ENCODE data around the gene BAG3.
A peak's percentile ranks its signal among the peaks of the same experiment; 100 is the strongest.
"Not testable (repeated sequence)": the region's sequence is repeated elsewhere in the genome, so short reads cannot be mapped to it uniquely, and the experiment has no call there.

Gene BAG3

GRCh38 chr10:119640875-119641526 is 10.2 kb upstream of the BAG3 start:
- DNase-seq (ENCODE audit: low spot score): no peak

DNA sequence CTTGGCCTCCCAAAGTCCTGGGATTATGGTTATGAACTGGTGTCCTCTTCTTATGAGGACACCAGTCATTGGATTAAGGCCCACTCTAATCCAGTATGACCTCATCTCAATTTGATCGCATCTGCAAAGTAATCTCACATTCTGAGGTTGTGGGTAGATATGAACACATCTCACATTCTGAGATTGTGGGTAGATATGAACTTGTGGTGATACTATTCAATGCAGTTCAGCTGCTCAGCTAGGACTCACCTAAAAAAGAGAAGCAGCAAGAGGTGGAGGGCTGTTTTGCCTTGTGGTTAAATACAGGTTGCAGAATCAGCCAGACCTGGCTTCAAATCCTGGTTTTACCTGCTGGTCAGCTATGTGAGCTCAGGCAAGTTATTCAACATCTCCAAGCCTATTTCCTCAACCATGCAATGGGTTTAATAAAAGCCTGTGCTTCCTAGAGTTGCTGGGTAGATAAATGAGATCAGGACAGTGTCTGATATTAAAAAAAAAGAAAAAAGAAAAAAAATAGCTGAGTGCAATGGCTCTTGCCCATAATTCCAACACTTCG is 8.5 kb upstream of the BAG3 start:
- DNase-seq (ENCODE audit: low spot score): no peak

- peak; percentile 13 for DNase-seq (ENCODE audit: low spot score)
These were observed 7.6 kb upstream of the BAG3 start for GRCh38 chr10:119643306-119644204.

- peak; percentile 7 for DNase-seq (ENCODE audit: low spot score)
These were observed 6.9 kb upstream of the BAG3 start for GRCh38 chr10:119644205-119644814.

- no peak for DNase-seq (ENCODE audit: low spot score)
These were observed 6.2 kb upstream of the BAG3 start for GRCh38 chr10:119644994-119645393.

DNA sequence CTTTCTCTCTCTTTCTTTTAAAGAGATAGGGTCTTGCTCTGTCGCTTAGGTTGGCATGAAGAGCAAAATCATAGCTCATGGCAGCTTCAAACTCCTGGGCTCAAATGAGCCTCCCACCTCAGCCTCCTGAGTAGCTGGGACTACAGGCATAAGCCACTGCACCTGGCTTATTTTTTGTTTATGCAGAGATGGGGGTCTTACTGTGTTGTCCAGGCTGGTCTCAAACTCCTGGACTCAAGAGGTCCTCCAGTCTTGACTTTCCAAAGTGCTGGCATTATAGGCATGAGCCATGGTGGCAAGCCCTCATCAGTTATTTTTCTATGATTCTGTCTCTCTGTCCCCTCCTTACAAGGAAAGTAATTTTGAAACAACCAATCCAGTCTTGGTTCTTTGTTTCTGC is 1.1 kb upstream of the BAG3 start:
- DNase-seq (ENCODE audit: low spot score): no peak

- DNase-seq (ENCODE audit: low spot score): peak; percentile 10
These were observed 557 bp downstream of the BAG3 start for GRCh38 chr10:119651514-119652360.

- peak; percentile 61 for DNase-seq (ENCODE audit: low spot score)
These were observed 1.2 kb downstream of the BAG3 start for GRCh38 chr10:119652361-119652730.

- DNase-seq (ENCODE audit: low spot score): no peak
These were observed 2.0 kb downstream of the BAG3 start for GRCh38 chr10:119653209-119653608.

DNA sequence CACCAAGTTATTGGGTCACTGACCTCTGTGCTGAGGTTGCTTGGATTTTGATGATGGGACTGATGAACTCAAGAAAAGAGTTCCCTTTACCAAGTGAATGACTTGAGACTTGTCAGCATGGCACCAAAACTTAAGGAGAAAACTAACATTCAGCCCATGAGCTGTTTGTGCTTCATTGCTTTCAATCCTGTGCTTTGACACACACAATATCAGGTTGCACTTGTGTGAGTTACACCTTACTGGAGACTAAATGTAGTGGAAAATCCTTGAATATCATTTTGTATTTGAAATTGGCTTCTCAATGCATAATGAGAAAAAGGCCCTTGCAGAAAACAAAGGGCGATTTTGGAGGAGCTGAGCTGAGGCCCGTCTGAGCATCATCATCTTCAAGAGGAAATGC is 2.7 kb downstream of the BAG3 start:
- DNase-seq (ENCODE audit: low spot score): no peak

DNA sequence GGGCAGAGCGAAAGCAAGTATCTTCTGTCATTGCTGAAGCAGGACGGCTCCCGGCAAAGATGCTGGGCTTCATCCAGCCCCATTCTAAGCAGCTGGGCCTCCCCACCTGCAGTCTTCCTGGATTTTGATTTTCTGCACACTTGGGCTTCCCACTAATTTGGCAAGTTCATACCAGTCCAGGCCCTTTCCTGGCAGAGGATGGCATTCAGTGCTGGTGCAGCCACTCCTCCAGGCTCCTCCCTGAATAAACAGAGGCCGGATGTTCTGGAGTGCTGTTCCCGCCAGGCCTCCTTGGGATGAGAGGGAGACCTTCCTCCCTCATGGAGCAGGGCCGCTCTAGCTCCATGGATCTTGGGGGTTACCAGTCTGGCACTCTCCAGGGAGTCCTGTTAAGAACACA is 3.4 kb downstream of the BAG3 start:
- no peak for DNase-seq (ENCODE audit: low spot score)

- peak; percentile 62 for DNase-seq (ENCODE audit: low spot score)
These were observed 4.4 kb downstream of the BAG3 start for GRCh38 chr10:119655566-119656001.

DNA sequence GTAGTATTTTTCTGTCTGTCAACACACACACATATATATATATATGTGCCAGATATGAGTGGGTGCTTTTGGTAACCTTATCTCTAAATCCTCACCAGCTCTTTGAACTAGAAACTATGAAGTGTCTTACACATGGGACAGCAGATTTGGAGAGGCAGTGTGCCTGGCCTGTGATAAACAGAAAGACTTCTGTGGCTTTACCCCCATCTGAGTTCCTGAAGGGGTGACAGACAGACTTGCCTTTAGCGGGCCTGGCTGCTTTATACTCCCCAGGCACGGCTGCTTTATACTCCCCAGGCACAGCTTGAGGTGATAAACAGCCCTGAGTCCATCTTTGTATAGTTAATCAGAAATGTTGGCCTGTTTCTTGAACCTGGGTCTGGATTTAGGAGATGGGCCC is 5.6 kb downstream of the BAG3 start:
- no peak for DNase-seq (ENCODE audit: low spot score)

DNA sequence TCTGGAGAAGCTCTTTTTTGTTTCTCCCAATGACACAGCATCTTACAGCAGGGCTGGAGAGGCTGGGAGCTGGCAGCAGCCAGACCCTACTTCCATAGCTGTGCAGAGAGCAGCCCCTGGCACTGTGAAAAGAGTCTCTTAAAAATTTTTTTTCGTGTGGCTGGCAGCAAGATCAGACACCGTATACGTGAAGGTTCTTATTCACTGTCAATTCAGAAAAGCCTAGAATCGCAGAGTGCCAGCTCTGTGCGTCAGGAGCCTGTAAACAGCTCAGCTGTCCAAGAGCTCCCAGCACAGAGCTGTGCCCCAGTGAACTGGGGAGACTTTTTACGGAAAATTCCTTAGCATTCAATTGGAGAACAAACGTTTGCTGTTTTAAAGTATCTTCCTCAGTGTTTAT is 6.5 kb downstream of the BAG3 start:
- DNase-seq (ENCODE audit: low spot score): no peak

DNA sequence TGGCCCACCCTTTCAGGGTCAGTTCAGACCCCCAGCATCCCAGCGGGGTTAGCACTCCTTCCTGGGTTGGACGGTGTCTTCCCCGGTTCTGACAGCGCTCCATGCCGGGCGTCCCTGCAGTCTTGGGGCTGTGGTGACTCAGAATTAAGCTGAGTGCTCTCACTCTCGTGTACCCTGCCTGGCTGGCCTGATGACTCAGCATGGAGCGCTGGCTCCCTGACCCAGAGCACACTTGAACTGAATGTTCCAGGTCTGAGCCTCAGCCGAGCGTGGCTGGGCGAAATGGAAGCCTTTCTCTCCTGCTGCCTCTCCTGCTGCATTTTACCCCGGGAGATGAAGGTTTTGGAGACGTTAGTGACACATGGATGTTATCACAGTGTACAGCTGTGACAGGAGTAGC is 7.1 kb downstream of the BAG3 start:
- DNase-seq (ENCODE audit: low spot score): peak; percentile 94

DNA sequence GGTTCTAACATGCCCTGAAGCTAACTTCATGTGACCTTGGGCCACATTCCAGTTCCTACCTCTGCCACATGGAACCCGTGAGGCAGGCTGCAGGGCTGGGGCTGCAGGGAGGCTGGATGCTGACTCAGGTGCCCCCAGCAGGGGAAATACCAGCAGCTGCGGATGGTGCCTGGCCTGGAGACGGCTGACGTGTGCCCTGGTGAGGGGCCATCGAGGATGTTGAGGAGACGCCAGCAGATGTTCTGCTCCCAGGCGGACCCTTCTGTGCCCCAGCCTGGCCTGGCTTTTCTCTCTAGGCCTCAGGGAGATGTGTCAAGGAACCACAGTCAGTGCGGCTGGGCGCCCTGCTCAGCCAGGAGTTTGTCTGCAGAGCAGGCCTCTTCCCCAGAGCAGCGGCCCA is 8.8 kb downstream of the BAG3 start:
- no peak for DNase-seq (ENCODE audit: low spot score)

DNA sequence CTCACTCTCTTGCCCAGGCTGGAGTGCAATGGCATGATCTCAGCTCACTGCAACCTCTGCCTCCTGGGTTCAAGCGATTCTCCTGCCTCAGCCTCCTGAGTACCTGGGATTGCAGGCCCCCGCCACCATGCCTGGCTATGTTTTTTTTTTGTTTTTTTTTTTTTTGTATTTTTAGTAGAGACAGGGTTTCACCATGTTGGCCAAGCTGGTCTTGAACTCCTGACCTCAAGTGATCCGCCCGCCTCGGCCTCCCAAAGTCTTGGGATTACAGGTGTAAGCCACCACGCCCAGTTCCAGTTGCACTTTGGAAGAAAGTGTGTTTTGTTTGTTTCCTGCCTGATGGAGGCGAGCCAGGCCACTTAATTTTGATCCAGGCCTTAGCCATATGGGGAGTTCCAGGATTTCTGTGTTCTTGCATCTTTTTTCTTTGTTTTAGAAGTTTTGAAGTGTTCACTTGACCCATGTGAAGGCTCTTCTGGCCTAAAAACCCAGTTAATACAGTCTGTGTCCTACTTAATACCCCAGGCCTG is 11.0 kb downstream of the BAG3 start:
- not testable (repeated sequence) for DNase-seq (ENCODE audit: low spot score)

- DNase-seq (ENCODE audit: low spot score): peak; percentile 17
These were observed 12.9 kb downstream of the BAG3 start for GRCh38 chr10:119663866-119664698.

- no peak for DNase-seq (ENCODE audit: low spot score)
These were observed 14.9 kb downstream of the BAG3 start for GRCh38 chr10:119665901-119666708.

GRCh38 chr10:119666709-119667004 is 15.5 kb downstream of the BAG3 start:
- DNase-seq (ENCODE audit: low spot score): no peak

Data from AG08395 (cell line).